GM19324 (cell line): ENCODE measurements around the gene NNMT.

ENCODE experiments used
- ATAC-seq: cut with Tn5 transposase; IDR thresholded peaks from one replicate; pipeline ENCODE4 v1.9.1; 2021; ENCODE audit warnings: mild to moderate bottlenecking, moderate library complexity; ENCODE audit not compliant: unreplicated experiment, low FRiP score

Gene NNMT

DNA sequence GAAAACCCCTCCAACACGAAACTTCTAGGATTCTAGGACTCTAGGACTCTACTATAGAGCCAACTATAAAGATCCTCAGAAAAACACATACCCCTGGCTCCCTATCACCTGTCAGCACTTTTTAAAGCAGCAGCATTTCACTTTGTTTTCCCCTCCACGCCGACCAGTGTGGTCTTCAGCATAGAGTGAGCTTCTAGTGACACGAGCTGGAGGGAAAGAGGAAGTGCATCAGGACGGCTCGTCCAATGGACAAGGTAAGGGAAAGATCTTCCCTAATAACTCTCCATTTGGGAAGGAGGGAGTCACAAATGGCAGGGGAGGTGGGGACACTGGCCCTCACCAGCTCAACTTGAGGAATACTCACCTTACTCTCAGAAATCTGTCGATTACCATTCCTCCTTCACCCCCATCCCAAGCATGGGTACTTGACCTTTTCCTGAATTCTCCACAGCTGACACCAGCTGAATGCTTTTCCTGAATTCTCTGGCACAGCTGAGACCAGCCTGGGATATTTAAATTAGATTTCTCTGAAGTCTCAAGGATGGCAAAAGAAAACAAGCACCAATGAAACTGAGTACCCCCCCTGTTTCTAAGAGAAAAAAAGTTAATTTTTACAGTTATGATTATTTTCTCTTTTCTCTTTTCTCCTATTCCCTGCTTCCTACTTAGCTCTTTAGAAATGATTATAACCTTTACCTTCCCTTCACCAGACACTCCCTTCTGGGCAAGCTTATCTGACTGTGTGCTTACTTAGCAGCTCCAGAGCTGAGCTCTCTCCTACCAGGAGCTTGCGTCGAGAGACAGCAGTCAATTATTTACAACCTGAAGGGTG lies 33.3 kb upstream of the NNMT start:
- no peak for ATAC-seq

DNA sequence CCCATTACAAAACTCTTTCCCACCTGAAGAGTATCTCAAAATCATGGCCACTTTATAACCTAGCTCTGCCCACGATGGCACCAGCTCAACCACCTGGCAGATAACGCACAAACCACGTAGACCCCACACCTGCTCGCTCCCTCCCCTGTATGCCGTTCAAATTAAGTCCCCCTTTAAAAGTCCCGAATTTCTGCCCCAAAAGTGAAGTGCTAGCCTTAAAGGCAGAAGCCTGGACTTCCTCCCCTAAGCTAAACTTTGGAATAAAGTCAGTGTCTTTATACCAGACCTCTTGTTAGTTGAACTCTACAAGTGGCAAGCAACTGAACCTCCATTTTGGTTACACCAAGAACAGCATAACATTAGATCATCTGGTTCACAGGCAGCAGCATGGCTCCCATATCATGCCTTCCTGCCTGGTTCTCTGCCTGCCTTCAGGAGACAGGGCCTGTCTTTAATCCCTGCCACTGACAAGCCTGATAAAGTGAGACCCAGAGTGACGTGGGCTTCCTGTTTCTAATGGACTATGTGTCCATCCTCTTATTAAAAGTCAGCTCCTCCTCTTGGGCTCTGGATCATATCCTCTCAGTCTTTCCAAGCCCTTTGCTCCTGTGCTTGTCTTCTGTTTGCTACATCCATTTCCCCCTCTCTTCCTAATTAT lies 32.6 kb upstream of the NNMT start:
- no peak for ATAC-seq

GRCh38 chr11:114264381-114264780 lies 31.8 kb upstream of the NNMT start:
- ATAC-seq, result no peak

DNA sequence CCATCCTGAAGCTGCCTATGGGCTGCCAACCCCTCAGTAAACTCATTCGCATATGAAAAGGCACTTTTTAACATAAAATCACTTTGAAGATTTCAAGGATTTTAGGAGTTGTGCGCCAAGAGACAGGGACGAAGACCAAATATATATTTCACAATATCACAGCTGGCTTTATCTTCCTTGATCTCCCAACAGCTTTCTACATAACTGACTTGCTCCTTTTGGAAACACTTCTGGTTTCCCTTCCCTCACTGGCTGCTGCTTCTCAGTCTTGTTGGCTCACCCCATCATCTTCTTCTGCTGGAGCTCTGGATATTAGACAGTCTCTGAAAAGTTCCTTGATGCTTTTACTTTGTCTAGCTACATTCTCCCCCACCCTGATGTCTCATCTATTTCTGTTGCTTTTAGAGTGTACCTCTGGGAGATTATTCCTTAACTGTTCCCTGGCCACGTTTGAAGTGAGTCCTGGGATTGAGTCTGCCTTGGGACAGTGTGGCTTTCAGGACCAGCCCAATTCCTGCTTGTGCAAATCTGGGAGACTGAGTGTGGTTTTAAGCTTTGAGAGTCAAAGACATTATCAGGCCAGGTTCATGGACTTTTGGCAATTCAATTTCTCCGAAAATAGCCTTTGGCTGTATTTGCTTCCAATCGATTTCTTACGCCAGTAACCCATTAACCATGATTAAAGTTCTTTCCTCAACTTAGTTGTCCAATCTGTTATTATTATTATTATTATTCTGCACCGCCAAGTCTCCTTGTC lies 30.9 kb upstream of the NNMT start:
- ATAC-seq, result no peak

DNA sequence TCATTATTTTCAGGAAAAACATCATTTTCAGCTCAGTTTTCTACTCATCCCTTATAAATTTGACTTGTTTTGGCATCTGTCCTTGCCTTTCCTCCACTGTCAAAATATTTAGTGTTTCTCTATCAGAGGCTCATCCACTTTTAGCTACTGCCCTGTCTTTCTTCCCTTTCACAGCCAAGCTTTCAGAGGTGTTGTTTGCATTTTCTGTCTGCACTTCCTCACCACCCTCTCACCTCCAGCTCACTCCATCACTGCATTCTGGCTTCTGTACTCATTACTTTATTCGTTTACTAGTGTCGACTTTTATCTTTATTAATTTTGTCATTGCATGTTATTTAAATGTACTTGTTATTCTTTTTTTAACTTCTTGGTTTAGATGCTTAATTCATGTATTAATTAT lies 26.7 kb upstream of the NNMT start:
- no peak for ATAC-seq

- no peak for ATAC-seq
These were observed 25.5 kb upstream of the NNMT start for GRCh38 chr11:114270531-114271270.

- no peak for ATAC-seq
These were observed 24.9 kb upstream of the NNMT start for GRCh38 chr11:114271316-114271715.

- ATAC-seq, result no peak
These were observed 23.9 kb upstream of the NNMT start for GRCh38 chr11:114272311-114272710.

- ATAC-seq, result no peak
These were observed 23.1 kb upstream of the NNMT start for GRCh38 chr11:114273071-114273470.

DNA sequence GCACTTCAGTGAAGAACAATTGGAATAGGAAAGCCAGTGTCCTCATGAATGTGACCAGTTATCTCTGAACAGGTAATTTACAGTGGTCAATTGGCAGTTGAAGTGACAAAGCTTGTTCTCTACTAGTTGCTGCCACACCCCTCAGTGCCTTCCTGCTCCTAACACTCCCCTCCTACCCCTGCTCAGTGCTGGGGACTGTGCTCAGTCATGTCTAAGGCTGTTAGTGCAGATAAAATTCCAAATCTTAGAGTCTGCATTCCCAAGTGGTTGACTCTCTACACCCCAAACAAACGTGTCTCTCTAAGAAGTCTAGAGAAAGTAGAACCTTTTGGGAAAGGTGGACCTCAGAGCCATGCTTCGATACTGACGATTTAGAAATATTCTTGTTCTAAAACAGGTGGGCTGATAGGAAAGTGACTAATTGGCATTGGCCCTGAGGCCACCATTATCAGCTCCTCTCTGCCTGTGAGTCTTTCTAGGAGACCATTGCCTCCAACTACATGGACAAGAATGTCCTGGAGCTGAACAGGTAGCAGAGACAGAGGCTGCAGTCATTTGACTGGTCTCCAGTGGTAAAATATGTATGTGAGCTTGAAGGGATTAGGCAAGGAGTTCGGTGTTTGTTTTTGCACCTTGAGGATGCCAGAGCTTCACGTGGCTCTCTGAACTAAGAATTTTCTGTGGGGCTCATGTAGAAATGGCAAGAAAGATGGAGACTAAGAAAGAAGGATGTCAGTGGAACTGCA lies 22.1 kb upstream of the NNMT start:
- ATAC-seq, result no peak

DNA sequence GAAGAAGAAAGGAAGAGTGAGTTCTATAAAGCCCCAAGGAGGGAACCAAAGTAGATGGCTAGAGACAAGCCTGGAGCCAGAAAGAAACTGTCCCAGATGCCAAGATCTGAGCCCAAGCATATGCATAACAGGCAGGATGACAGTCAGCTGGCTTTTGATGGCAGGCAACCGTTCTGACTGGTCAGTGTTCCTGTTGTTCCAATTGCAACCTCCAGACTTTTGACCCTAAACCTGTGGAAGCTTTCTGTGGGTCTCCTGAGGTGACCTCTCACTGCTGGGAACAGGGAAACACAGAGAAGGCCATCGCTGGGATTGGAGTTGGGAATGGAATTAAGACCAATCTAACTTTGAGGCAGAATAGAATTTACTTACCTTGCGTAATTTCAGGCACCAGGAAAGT lies 21.6 kb upstream of the NNMT start:
- no peak for ATAC-seq

- no peak for ATAC-seq
These were observed 20.9 kb upstream of the NNMT start for GRCh38 chr11:114275280-114275679.

GRCh38 chr11:114276077-114276476 lies 20.1 kb upstream of the NNMT start:
- ATAC-seq, result no peak

DNA sequence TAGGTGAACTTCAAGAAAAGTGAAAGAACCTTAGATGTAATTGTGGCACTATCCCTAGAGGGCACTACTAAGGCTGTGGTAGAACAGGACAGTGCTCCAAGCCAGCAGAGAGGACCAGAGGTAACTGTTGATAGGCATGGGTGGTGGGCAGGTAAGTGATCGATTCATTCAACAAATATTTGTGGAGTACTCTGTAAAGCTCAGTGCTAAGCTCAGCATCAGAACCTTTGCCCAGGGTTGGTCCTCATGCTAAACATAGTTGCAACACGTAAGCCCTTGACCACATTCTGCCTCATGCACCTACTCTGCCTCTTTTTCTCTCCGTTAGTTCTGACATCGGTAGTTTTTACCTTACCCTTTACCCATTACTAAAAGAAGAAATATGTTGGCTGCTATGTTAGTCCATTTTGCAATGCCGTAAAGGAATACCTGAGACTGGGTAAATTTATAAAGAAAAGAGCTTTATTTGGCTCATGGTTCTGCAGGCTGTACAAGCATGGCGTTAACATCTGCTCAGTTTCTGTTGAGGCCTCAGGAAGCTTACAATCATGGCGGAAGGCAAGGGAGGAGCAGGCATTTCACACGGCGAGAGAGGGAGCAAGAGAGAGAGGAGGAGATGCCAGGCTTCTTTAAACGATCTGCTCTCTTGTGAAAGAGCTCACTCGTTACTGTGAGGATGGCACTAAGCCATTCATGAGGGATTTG lies 18.4 kb upstream of the NNMT start:
- ATAC-seq, result no peak

- ATAC-seq, result no peak
These were observed 17.7 kb upstream of the NNMT start for GRCh38 chr11:114278342-114279065.

GRCh38 chr11:114279792-114280546 lies 16.2 kb upstream of the NNMT start:
- ATAC-seq, result no peak

GRCh38 chr11:114280696-114281095 lies 15.5 kb upstream of the NNMT start:
- no peak for ATAC-seq

GRCh38 chr11:114281388-114281956 lies 14.7 kb upstream of the NNMT start:
- no peak for ATAC-seq
